CD4-positive, alpha-beta T cell treated with Interleukin-21 for 1 hour (primary cell): ENCODE data around the gene LAMB2.

ENCODE experiments used
- DNase-seq: peaks from one replicate; pipeline ENCODE4 v3.0.0-alpha.2; 2020

LAMB2 gene

DNA sequence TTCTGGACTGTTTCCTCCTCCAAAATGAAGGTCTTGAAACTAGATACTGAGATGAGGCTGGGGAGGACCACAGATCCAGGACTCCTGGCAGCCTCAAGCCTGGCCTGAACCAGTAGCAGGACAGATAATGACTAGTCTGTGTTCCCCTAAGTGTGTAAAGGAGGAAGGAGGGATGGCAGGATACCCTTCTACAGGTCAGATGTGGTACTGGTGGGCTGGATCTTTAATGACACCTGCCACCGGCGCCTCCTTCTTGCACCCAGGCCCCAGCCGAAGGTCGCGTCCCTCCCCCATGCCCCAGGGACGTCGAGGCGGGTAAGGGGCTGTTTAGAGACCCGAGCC lies 12.8 kb downstream of the LAMB2 start:
- peak; percentile 7 for DNase-seq

DNA sequence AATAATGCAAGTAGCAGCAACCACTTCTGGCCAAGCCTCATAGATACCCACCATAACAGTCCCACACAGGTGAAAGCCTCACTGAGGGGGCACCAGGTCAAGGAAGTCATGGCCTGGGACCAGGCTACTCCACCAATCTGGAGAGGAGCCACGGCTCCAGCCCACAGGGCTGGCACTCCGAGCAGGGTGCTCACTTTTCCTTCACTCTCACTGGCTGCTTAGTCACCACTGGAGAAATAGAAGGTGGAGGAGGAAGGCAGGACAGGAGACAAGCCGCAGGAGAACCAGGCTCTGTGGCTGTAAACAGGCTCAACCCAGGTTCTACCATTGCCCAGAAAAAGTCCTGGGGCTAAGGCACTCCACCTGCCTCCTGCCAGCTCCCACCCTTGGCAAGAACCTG lies 13.4 kb downstream of the LAMB2 start:
- DNase-seq, result no peak

DNA sequence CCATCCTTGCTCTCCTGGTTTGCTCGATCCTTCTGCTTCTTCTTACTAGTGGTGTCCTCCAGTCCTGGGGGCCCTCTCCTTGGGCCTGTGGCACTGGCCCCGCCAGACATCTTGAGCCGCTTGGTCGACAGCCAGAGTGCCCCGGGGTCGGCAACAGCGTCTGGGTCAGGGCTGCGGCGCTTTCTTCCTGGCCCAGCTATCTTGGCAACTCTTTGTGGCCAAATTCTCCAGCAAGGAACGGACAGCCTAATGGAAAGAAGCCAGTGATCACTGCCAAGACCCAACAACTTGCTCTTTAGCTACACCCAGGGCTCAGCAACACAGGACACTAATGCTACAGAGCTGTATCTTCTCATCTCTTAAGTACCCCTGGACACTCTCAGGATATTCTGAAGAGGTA lies 13.8 kb downstream of the LAMB2 start:
- DNase-seq, result no peak

DNA sequence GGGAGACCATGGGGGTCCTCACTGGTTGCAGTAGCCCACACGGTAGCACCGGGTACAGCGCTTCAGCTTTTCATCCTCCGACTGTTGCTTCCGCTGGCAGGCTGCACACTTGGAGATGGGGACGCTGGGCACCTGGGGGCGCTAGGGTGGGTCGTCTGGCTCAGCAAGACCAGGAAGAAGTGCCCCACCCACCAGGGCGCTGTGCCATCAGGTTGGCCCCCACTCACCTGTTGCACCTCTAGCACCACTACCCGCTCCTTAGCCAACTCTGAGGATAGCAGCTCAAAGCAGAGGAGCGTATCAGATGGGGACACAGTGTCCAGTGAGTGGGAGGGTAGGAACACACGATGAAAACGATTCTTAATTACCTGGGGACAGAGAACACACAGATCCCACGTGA lies 20.6 kb downstream of the LAMB2 start:
- DNase-seq, result no peak

DNA sequence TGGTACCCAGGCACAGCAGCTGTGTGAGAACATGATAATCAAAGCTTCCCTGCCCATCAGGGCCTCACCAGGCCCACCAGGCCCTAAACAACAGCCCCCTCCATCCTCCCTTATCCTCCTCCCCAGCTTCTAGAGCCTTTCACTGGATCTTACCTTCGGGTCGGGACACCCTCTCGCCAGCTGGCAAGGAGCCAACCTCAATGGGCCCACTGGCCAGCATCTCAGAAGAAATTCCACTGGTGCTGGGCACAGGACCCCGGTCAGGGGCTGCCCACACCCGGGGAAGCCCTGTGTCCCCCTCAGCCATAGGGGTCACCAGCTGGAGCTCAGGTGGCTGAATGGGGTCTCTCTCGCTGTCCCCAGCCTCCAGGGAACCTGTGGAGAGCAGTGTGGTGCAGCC lies 21.5 kb downstream of the LAMB2 start:
- DNase-seq, result no peak

DNA sequence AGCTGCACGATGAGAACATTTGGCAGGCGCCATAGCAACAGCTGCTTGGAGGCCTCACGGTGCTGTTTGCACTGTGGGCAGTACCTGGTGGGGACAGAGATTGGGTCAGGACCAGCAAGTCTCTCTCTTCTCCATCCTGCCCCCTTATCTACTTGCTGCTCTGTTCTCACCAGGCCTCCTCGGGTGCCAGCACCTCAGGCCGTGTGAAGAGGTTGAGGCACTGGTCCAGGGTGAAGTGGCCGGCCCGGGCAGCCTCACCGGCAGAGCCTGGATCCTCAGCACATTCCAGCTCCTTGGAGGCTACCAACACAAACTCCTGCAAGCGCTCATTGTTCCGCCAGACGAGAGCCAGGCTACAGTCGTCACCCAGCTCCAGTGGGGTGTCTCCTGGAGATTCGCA lies 22.1 kb downstream of the LAMB2 start:
- no peak for DNase-seq

DNA sequence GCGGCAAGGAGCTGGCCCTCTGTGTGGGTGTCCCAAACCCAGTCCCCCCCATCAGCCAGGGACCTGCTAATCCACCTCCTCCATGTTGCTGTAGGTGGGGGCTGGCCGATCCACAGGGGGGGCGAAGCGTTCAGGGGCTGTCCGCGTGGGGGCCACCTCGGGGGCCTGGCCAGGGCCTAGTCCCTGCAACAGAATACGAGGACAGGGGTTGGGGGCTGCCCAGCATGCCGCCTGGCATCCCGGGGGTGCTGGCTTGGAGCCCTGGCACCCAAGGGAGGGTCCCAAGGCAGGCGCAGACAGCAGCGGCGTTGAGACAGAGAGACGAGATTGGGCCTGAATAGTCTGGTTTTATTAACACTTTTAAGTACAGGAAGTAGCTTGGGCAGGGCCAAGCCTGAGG lies 24.5 kb downstream of the LAMB2 start:
- DNase-seq, result no peak

DNA sequence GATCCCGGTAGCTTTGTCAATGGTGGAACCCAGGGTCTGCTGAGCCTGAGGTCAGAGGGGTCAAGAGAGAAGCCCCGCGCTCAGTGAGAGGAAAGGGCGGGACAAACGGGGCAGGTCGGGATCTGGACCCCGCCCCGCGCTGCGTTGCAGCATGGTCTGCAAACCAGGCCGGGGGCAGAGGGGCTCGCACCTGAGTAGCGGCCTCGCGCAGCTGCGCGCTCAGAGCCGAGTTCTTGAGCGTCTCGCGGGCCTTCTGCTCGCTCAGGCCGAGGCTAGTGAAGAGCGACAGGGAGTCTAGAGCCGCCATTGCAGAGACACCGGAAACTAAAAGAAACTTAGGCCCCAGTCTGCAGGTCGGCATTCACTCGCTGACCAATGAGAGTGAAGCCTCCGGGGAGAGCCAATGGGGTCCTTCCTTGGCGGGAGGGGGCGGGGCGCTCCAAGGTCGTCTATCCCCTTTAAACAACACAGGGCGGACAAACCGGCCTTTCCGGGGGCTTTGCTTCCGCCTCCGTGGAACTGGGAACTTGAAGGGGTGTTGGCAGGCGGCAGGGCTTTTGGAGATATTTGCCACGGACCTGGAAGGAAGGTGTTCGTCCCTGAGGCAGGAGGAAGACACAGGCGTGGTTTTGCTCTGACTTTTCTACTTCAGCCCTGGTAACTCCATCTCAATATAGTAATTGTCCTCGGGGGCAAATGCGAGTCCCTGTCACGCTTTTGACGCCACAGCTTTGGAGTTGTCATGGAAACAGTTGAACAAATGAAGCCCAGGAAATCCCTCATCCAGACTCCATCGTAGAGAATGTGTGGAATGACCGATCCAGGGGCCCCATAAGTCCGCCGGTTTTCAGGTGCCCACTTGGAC lies 28.2 kb downstream of the LAMB2 start, which contains the start of gene QARS1:
Gene QARS1 (minus strand): TSS at position 331 of the 865 bp plus-strand sequence. CDS start 24 bp downstream, at position 307.
- DNase-seq, result peak; percentile 91

DNA sequence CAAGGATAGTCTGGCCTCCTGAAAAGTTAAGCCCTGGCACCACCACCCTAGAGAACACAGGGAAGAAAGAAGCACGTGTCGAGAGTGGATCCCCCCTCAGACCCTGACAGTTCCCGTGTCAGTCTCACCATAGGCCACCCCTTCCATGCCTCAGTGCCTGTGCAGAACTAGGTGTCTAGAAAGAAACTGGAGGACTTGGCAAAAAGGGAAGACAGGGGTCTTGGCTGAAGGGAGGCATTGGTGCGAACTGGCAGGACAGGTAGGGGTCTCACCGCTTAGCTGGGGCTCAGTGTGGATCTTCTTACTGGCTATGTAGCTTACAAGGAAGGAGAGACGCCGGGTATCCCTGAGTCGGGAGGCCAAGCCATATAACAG lies 28.8 kb downstream of the LAMB2 start:
- no peak for DNase-seq

DNA sequence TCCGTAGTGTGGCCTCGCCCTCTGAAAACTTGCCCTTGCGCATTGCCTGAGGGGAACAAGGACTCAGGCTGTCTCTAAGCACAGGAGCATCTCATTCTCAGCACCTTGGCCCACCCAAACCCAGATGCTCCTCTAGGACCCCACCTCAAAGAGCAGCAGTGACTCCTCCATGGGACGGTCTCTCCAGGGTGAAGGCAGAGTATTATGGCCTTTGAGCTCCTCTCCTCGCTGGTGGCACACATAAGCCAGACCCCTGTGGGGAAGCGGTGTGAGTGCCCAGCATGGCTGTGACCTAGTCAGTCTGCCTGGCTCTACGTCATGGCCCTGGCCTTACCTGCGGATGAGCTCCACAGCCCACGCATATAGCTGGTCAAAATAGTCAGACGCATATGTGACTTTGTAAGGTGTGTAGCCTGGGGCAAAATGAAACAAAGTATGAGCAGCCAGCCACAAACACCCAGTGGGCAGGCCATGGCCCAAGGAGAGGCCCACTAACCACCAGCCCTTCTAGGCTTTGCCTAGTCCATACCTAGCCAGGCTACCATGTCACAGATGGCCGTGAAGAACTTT lies 32.7 kb downstream of the LAMB2 start:
- DNase-seq, result no peak

DNA sequence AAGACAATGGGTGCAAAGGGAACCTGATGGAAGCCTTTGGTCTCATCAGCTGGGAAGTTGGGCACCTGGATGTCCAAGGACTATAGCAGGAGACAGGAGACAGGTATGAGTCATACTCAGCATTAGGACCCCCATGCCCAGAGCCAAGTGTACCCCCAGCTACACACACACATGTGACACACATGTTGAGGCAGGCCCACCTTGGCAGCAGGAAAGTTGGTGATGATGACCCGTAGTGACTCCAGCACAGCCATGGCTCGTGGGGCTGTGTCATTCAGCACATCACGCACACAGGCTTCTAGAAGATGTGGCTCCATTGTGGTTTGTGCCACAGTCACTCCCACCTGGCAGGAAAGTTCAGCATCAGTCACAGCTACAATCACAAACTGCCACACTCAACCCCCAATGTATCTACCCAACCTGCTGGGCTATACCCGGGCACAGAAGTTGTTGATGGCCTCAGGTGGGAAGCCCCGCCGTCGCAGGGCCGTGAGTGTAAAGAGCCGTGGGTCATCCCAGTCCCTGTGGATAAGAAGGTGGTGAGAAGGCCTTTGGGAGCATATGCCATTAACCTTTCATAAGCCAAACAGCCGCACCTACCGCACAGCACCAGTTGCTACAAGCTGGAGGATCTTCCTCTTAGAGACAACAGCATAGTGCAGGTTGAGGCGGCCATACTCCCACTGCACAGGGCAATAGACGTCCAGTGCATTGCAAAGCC lies 33.8 kb downstream of the LAMB2 start:
- DNase-seq, result no peak

DNA sequence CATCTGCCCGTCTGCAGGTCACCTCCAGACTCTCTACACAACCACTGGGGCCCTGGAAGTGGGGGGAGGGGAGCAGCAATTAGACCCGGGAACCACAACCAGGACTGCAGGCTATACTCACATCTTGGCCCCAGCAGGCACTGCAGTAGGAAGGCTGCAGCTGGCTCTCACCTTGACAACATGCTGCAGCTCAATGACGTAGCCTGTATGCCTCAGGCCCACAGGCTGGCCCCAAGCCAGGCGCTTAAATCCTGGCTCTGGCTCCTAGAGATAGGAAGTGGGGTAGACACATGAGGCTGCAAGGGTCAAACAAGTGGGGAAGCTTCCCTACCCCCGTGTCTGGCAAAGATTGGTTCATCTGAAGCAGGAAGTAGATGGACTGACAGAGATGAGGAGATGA lies 34.4 kb downstream of the LAMB2 start:
- no peak for DNase-seq

DNA sequence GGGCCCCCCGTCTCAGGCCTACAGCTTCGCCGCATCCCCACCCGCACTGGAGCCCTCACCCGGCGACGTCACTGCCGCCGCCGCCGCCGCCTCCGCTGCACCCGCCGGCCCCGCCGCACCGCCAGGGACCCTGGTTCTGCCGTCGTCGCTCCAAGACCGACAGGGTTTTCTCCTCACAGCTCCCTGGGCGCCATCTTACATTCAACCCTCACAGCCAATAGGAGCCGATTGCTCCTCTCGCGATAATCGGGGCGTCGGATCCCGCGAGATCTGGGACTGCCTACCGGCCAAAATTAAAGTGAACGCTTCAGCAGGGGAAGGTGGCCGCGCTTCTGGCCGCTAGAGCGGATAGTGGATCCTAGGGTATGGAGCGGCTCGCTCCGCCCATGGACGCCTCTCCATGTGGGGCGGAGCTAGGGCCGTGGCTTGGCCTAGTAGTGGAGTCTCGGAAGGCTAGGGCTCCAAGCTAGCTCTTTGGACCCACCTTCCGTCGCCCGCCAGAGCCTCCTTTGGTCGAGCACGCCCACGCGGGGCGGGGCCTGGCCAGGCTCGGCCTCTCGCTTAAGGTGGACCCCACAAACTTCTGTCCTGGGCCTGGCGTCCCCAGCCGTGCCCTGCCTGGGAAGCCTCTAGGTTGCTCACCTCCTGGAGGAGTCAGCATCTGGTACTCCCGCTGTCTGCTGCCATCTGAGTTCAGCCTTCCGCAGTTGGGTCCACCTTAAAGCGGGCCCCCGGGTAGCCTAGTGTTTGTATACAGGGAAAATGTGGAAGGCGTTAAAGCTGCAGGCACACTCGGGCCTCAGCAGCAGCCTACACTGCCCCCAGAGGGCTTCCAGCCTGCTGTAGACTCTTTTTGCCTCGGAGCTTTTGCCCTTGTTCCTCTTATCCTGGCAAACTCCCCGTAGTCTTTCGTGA lies 38.7 kb downstream of the LAMB2 start, which contains the start of gene QRICH1:
Gene QRICH1 (minus strand): TSS at position 219 of the 915 bp plus-strand sequence. CDS start 17,054 bp downstream, outside the sequence.
- DNase-seq, result peak; percentile 98

DNA sequence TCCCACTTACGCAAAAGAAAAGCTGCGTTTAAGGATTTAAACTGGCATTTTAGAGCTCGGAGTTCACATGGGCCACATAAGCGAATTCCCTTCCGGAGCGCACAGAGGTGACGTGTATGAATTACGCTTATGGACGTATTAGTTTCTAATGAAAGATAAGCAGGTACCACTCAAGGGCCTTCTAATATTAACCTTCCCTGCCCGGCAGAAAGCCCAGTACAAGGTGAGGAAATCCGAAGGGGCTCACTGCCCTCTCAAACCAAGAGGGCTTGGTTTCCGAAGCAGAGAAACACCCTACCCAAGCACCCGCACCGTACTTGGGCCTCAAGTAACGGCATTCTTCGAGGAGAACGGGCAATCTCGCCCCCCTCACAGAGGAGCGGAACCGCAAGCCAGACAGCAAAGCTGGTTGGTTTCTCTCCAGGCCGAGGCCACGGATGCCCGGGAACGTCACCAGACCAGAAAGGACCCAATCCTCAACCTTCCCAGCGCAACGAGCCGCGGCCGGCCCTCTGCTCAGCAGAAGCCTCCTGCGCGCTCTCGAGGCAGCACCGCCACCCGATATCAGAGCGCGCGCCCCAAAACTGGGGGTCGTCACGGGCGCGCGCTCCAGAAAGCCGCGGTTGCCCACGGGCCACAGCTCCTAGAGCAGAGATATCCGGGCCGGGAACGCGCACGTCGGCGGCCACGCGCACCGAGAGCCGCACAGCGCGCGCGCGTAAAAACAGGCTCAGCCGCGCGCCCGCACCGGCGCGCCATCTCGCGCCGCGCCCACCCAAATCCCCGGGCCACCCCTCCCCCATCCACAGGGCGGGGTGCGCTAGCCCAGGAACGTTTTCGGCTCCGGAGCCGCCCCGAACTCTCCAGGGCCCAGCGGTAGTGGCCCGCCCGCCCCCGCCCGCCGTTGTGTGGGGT lies 39.7 kb downstream of the LAMB2 start:
- DNase-seq, result peak; percentile 86

DNA sequence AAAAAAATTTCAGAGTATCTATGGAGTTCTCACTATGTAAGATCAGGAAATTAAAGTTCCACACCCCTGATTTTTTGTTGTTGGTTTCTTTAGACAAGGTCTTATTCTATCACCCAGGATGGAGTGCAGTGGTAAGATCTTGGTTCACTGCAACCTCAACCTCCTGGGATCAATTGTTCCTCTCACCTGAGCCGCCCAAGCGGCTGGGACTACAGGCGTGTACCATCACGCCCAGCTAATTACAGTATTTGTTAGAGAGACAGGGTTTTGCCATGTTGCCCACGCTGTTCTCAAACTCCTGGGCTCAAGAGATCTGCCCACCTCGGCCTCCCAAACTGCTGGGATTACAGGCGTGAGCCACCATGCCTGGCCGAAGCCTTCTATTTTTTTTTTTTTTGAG lies 51.4 kb downstream of the LAMB2 start:
- DNase-seq, result no peak

DNA sequence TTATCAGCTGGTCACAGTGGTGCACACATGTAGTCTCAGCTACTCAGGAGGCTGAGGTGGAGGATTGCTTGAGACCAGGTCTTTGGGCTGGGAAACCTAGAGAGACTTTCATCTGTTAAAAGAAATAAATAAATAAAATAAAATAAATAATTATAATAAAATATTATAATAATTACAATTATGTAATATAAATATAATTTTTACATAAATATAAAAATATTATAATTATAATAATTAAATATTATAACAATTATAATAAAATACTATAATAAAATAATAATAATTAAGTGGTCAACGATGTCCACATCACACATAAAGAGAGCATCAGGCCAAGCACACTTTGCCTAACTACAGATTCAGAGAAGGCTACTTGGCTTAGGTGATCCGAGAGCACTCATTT lies 53.6 kb downstream of the LAMB2 start:
- DNase-seq, result no peak

DNA sequence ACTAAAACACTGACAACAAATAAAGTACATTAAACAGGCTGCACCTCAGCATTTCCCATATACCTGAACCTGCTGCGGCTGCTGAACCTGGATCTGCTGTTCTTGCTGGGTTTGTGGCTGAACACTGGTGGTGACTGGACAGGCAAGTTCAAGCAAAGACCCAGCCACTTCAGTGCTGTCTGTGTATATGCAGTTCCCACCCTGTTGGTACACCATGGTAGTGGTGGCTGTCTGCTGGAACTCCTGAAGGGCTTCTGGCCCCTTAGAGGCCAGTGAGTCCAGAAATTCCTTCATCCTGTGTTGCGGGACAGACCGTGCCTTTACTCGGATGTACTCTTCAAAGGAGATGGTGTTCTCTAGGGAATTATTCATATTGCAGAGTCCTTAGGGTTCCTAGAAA lies 56.2 kb downstream of the LAMB2 start:
- no peak for DNase-seq

DNA sequence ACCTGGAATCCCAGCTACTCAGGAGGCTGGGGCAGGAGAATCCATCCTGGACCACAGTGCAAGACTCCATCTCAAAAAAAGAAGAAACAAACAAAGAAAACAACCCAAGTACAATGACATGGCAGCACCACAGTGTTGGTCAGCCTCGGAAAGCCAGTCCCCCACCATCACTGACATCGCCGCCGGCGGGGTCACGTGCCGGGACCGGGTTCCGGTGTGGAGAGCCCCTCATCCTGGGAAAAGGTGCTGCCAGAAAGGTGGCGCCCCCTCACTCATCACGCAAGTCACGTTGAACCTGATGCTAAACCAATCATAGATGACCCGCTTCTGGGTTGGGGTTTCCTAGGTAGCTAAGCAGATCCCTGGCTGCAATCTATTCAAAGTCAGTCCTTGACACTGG lies 56.7 kb downstream of the LAMB2 start:
- no peak for DNase-seq
